T-helper 1 cell (primary cell): ENCODE data around the gene HNRNPAB.

Source experiments
- DNase-seq, 5 donors: peaks; one replicate each; pipeline ENCODE4 v3.0.0-alpha.2; 2012 to 2020

The HNRNPAB gene

DNA sequence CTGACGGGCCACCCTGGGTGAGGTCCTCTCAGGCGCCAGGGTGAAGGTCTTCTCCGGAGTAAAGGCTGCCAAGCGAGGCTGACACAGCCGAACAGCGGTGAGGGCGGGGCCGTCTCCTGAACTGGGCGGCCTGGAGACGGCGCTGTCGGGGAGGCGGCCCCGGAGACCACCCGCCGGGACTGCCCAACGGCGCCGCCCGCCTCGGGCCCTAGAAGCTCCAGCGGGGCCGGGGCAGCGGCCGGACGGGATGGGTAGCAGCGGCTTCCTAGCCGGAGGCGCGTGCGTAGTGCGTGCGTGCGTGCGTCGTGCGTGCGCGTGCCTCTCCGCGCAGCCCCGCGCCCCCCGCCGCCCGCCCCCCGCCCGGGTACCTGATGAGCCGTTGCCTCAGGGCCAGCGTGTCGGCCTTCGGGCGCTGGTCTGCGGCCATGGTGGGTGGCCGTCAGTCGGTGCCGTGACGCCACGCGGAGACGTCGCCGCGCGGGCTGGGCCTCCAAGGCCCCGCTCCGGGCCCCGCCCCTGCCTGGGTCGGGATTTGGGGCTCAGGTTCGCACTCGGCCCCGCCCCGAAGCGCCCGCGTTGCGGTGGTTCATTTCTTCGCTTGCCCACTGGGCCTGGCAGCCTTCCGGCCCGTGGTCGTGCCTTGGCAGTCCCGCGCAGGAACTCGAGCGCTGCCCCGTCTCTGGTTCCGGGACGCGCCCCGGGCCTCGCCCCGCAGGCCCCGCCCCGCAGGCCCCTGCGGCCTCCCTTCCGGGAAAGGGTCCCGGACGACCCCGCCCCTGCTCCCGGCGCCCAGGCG lies 28.0 kb downstream of the HNRNPAB start, which contains the start of gene PHYKPL:
PHYKPL (minus strand) TSS at position 679 of the 796 bp plus-strand sequence; CDS start at position 427, 252 bp downstream.
- peak; percentile 38 to 84 (median 49) for DNase-seq

DNA sequence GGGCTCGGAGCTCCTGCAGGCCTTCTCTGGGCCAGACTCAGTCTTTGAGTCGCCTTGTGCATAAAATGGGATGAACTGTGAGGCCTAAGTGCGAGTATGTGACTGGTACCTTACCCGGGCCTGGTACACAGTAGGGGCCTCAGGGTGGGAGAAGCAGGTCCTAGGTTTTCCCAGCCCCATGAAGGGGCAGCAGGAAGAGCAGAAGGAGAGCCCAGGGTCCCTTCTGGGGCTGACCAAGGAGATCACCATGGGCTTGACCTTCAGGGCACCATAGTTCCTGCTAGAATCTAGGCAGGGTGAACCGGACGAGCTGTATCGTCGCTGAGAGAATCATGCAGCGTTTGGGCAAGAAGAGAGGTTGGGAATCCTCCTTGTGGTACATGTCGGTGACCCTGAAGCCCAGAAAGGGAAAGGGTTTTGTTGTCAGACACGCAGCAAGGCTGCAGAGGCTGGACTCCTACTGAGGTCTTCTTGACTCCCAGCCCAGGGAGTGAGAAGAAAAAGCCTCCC lies 28.6 kb downstream of the HNRNPAB start:
- no peak for DNase-seq

- DNase-seq, result no peak
These were observed 29.9 kb downstream of the HNRNPAB start for GRCh38 chr5:178234121-178234749.

DNA sequence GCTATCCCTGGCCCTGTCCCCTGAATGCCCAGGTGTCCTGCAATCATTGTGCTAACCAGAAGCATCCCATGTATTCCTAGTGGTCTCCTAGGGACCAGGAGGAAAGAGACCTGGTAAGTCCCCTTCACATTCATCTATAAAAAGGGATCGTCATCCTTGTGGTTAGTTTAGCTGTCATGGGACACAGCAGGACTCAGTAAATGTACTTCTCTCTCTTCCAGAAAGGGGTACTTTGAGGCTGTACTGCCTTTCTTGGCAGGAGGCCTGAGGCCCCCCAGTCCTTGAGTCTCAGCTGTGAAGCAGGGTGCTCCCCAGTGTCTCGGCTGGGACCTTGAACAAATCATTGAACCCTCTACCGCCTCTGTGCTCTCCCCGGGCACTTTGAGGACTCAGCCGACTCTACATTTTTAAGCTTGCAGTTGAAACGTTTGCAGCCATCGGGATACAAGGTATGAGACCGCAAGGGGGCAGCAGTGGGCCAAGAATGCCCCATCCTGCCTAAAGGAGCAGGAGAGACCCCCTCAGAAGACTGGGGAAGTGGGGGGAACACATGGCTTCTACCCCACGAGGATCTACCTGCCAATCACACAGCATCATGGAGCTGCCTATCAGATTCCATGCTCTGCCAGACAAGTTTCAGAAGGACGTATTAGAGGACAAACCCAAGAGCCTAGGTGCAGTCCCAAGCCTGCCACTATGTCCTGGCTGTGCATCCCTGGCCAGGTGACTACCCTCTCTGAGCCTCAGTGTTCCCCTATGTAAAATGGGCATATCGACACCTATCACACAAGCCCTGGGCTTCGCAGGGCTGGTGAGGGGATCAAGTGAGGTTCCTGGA lies 30.6 kb downstream of the HNRNPAB start:
- peak in 4 of 5 donors; percentile 52 to 70 (median 60) for DNase-seq

DNA sequence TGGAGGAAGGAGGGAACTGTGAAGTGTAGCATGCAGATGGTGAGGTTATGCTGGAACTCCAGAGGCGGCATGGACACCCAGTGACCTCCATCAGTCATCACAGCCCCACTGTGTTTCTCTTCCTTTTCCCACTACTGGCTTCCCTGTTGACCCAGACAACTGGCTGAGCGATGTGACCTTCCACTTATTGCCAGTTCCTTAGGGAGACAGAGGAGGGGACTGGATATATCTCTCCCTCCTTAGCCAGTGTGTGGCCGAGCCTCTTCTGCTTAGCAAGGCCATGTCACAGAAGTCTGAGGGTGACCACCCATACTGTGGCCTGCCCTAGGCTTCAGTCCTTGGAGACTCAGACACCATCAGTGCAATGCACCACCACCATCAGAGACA lies 31.2 kb downstream of the HNRNPAB start:
- no peak for DNase-seq

GRCh38 chr5:178236126-178236525 lies 31.8 kb downstream of the HNRNPAB start:
- no peak for DNase-seq

- DNase-seq, result no peak
These were observed 32.3 kb downstream of the HNRNPAB start for GRCh38 chr5:178236679-178237078.

DNA sequence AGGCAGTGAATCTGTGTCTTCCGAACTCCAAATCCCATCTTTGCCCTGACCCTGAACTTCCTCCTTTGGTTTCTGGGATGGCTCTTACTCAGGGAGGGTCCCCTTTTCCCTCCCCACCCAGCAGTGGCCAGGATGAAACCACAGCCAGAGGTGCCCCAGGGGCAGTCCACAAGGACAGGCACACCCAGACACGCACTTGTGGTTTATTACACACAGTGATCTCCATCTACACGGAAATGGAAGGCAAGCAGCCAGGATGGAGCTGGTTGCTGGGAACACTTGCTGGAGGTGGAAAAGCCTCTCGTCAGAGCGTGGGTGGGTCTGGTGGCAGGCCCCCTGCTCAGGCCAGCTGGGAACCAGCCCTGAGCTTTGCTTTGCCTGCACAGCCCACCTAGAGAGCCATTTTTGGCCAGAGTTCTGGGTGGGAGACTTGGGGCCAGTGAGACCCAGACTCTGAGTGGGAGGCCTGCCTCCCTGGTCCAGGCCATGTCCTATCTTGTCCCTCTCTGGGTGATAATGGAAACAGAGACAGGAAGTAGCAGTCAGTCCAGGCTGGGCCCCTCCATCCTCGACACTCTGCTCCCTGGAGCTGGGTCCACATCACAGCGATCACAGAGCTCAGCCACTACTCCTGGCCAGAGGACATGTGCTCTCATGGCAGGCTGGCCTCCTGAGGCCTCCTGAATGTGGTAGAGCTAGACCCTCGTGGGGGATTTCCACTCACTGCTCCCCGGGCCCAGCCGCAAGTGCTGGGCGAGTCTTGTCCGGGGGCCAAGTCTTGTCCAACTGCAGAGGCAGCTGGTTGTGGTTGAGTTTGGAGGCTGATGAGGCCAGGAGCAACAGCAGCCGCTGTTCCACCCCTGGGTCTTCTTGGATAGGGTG lies 33.3 kb downstream of the HNRNPAB start:
- DNase-seq, result no peak

DNA sequence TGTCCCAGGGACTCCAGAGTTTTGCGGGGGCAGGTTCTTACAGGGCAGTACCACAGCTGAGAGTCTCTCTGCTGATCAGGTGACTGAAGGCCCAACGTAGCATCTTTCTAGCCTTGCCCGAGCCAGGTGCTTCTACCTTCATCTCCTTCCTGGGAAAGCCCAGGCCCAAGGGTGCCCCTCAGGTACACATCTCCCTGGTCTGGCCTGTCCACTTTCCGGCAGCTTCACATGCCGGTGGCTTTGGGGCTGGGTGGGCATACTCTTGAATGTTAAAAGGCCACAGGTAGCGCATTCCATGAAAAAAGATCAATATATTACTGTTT lies 33.9 kb downstream of the HNRNPAB start:
- no peak for DNase-seq

DNA sequence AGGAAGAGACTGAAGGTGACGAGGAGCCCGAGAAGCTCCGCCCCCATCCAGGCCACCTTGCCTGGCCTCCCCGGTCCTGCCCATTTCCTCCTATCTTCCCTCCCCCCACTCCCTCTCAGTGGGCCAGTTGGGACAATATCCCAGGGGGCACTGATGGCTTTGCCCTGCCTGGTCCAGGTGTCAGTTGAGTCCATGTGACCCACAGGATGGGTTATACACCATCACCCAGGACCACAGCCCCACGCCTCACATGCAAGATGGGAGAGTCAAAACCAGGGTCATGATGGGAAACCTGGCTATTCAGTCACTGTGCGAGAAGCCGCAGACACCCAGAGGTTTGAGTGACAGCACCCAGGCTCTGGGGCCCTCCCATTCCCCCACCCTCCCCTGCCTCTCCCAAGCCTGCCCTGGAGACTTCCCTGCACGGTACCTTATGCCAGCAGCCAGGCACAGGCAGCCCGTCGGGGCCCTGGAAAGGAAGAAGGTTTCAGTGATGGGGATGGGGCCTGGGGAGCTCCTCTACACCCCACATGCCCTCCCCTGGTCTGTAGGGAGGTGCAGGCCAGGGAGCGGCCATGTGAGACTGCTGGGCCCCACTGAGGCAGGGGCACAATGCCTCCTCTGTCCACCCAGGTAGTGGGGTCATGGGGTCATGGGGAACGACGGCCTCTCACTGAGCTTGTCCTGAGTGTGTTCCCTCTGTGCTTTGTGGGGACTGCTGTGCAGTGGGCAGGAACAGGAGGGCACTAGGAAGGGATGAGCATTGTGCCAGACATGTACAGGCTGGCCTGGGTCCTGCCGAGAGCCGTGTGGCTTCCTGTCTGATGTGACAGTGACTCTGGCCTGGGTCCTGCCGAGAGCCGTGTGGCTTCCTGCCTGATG lies 34.6 kb downstream of the HNRNPAB start:
- peak in 1 of 5 donors; percentile 32 for DNase-seq

DNA sequence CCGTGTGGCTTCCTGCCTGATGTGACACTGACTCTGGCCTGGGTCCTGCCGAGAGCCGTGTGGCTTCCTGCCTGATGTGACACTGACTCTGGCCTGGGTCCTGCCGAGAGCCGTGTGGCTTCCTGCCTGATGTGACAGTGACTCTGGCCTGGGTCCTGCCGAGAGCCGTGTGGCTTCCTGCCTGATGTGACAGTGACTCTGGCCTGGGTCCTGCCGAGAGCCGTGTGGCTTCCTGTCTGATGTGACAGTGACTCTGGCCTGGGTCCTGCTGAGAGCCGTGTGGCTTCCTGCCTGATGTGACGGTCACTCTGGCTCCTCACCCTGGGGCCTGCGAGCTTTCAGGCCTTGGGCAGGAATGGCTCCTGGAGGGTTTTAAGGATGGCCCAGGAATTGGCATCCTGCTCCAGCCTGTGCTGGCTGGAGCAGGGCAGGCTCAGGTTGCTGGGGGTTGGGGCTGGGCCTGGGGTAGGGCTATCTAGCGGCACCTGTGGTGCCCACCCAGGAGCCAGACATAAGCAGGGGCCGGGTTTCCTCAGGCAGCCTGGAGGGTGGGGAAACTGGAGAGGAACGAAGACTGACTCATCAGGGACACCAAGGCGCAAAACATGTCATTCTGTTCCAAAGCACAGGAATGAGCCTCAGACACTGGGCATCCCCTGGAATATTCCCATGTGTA lies 35.4 kb downstream of the HNRNPAB start:
- DNase-seq, result peak in 1 of 5 donors; percentile 25

GRCh38 chr5:178240341-178240741 lies 36.0 kb downstream of the HNRNPAB start:
- DNase-seq, result no peak

DNA sequence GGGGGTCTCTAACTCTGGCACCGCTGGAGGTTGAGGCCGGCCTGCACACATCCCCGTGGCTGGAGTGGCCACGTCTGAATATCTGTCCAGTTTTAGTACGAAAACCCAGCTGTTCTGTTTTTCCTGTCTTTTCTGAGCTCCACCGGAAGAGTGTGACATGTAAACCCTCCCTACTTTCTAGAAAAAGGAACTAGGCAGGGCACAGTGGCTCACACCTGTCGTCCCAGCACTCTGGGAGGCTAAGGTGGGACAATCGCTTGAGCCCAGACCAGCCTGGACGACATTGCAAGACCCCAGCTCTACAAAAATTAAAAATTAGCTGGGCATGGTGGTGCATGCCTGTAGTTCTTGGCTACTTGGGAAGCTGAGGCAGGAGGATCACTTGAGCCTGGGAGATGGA lies 36.4 kb downstream of the HNRNPAB start:
- DNase-seq, result peak in 1 of 5 donors; percentile 15

DNA sequence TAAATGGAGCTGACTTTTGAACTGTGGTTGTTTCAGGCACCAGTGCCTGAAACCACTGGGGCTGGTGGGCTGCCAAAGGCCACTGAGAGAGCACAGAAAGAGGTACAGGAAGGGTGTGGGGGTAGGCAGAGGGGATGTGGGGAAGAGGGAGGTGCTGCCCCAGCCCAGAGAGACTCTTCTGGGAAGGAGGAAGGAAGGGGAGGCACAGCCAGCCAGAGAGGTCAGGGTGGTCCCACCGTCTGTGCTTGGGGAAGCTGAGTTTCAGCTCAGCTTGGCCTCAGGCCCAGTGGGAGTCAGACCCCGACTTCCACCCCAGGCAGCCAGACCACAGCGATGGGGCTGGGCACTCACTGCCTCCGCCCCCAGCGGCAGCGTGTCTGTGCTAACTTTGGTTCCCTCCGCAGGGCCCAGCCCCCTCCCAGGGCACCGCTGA lies 36.9 kb downstream of the HNRNPAB start:
- no peak for DNase-seq

- no peak for DNase-seq
These were observed 37.4 kb downstream of the HNRNPAB start for GRCh38 chr5:178241688-178242231.

DNA sequence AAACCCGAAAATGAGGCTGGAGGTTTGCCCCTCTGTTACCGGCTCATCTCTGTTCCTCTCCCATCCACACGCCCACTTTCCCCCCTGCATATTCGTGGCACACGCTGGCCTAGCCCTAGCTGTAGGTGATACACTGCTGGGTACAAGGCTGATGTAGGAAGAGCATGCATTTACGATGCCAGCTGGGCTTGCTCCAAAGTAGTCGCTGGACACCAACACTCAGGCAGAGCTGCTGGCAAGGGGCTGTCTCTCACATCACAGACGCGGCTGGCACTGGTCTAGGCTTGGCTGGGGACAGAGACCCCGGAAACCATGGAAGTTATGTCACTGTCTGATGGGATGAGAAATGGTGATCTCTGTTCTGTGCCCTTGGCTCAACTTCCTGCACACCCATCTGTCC lies 38.1 kb downstream of the HNRNPAB start:
- DNase-seq, result no peak

DNA sequence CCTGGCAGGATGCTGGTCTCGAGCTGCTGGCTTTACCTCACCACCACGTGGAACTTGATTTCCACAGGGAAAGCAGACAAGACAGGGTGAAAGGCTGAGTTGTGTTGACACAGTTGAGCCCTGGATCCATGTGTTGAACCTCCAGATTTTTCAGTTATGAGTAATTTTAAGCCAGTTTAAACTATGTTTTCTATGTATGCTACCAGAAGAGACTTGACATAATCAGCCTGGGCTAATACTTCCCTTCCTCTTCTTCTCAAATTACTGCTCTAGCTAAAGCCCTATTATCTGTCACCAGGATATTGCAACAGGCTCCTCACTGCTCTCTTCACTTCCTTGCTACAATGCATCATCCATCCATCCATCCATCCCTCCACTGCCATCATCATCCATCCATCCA lies 40.2 kb downstream of the HNRNPAB start:
- DNase-seq, result no peak

GRCh38 chr5:178245389-178245788 lies 41.1 kb downstream of the HNRNPAB start:
- DNase-seq, result no peak

GRCh38 chr5:178246624-178247279 lies 42.4 kb downstream of the HNRNPAB start:
- DNase-seq, result no peak
